ENCODE measurements around the gene KIF13A. TPM values are rescaled to one million over a fixed set of nuclear protein-coding genes. Genes with fewer than 3 reads are reported as not detected.

KIF13A gene
- total RNA-seq, 4 donors from 2014 or later: 39.6 to 51.6 (median 43.2) TPM

- TF ChIP-seq CTCF (IDR thresholded peaks at IDR 0.05): no peak
- no peak for TF ChIP-seq POLR2A (IDR thresholded peaks at IDR 0.05)
- Histone ChIP-seq H3K9me3 (no peaks in the 10 kb centered on the region), H3K27me3 (no peaks in the 10 kb centered on the region), H3K4me1 (no peaks in the 10 kb centered on the region), H3K27ac (no peak overlapping the region), H3K4me3 (no peak overlapping the region), H3K36me3 (no peaks in the 10 kb centered on the region)
- DNase-seq: no peak
Measured at GRCh38 chr6:17995414-17995813, 8.0 kb upstream of the KIF13A start.

GRCh38 chr6:17994019-17994418, 6.6 kb upstream of the KIF13A start:
- no peak overlapping the region for H3K4me3 ChIP-seq
- H3K27ac ChIP-seq: no peak overlapping the region
- H3K36me3 ChIP-seq: no peaks in the 10 kb centered on the region
- H3K4me1 ChIP-seq: no peaks in the 10 kb centered on the region
- no peak for DNase-seq
- H3K9me3 ChIP-seq: no peaks in the 10 kb centered on the region
- TF ChIP-seq CTCF (IDR thresholded peaks at IDR 0.05) (no peak), POLR2A (IDR thresholded peaks at IDR 0.05) (no peak)
- H3K27me3 ChIP-seq: no peaks in the 10 kb centered on the region

GRCh38 chr6:17988422-17988944, 1.0 kb upstream of the KIF13A start:
- Histone ChIP-seq H3K36me3 (no peaks in the 10 kb centered on the region), H3K27ac (peak overlapping the region; percentile 79 to 99 (median 93)), H3K27me3 (no peaks in the 10 kb centered on the region), H3K4me1 (peaks cover 0 to 20% (median 4%) of the 10 kb centered on the region in 4 donors), H3K9me3 (no peaks in the 10 kb centered on the region), H3K4me3 (peak overlapping the region; percentile 63 to 98 (median 75))
- DNase-seq: no peak
- TF ChIP-seq CTCF (IDR thresholded peaks at IDR 0.05) (no peak), POLR2A (IDR thresholded peaks at IDR 0.05) (no peak)

- DNase-seq: peak; percentile 44 to 79 (median 78)
- H3K36me3 ChIP-seq: no peaks in the 10 kb centered on the region
- H3K4me1 ChIP-seq: peaks cover 0 to 21% (median 4%) of the 10 kb centered on the region in 4 donors
- H3K27ac ChIP-seq: peak overlapping the region; percentile 79 to 99 (median 93)
- H3K9me3 ChIP-seq: no peaks in the 10 kb centered on the region
- no peaks in the 10 kb centered on the region for H3K27me3 ChIP-seq
- TF ChIP-seq CTCF (IDR thresholded peaks at IDR 0.05) (peak in 3 of 6 experiments; percentile 31 to 49 (median 36)), POLR2A (IDR thresholded peaks at IDR 0.05) (peak in 1 of 2 donors; percentile 61)
- peak overlapping the region; percentile 63 to 98 (median 75) for H3K4me3 ChIP-seq
Measured at GRCh38 chr6:17987697-17988421, 424 bp upstream of the KIF13A start.

GRCh38 chr6:17986656-17987446, 584 bp downstream of the KIF13A start:
- peak; percentile 46 to 78 (median 73) for DNase-seq
- H3K4me1 ChIP-seq: peaks cover 0 to 21% (median 4%) of the 10 kb centered on the region in 4 donors
- TF ChIP-seq POLR2A (IDR thresholded peaks at IDR 0.05): peak in 1 of 2 donors; percentile 26
- TF ChIP-seq CTCF (IDR thresholded peaks at IDR 0.05): no peak

More at GRCh38 chr6:17986656-17987446, 584 bp downstream of the KIF13A start:
- Histone ChIP-seq H3K36me3 (no peaks in the 10 kb centered on the region), H3K4me3 (peak overlapping the region; percentile 51 to 78 (median 58)), H3K27ac (peak overlapping the region; percentile 59 to 99 (median 78)), H3K27me3 (no peaks in the 10 kb centered on the region), H3K9me3 (no peaks in the 10 kb centered on the region)

All from Peyer's patch (tissue), 4 donors.